NCI-H1417 treated with DMSO at 0.1 percent for 48 hours (cell line): ENCODE data around the gene FBRSL1.

Experiments
- DNase-seq: peaks from one replicate; lab custom pipeline; 2025; lab: John Stamatoyannopoulos, UW

Gene FBRSL1

DNA sequence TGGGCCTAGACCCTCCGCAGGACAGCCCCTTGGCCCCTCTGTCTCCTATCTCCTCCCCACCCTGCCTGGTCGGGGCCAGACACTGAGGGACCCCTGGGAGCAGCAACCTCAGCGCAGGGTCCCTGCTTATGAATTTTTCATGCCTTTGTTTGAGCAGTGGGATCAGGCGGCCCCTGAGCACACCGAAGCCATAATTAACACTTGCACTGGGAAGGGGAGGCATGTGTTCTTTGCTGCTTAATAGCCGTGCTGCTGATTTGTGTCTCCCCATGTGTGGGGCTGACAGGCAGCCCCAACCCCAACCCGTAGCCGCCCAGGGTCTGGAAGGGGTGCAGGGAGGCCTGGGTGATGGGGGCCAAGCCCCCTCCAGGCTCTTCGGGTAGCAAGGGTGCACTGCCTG is 52.7 kb downstream of the FBRSL1 start:
- no peak for DNase-seq

DNA sequence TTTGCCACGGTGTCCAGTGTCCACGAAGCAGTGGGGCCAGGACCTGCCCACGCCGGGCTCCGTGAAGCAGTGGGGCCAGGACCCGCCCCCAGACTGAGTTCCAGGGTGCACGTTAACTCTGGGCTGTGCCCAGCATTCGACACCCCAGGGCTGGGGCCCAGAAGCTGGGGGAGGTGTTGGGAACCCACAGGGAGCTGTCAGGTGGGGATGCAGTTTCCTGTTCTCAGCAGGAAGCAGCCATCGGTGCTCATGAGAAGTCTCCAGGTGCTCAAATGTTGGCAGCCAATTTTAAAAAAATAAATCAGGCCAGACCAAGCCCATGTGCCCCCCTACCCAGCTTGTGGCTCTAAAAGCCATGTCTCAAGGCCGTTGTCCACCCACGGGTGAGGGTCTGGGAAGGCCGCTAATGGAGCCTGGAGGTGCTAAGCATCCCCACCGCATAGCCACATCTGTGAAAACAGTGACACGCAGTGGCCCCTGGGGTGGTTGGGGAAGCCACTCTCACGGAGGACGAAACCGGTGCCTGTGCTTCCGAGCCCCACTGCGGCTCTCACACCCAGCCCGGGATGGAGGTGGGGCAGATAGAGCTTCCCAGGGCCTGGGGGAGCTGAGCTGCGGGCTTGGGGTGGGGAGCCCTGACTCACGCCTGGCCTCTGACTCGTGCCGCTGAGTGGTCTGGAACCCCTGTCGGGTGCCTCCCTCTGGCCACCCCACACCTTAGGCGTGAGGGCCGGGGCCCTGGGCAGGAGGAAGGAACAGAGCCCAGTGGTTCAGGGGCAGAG is 53.5 kb downstream of the FBRSL1 start:
- DNase-seq: no peak

DNA sequence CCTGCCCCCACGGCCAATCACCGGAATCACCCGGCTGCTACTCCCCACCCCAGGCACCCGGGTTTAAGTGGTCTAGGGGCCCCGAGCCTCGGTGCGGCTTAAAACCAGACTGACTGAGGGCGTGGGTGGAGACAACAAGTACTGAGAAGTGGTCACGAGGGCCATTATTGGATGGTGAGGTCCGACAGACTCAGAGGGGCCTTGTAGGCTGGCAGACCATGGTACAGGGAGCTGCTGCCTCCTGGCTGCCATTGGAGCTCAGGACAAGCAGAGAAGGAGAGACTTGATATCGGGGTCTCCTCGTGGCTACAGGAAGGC is 54.1 kb downstream of the FBRSL1 start:
- DNase-seq: no peak

DNA sequence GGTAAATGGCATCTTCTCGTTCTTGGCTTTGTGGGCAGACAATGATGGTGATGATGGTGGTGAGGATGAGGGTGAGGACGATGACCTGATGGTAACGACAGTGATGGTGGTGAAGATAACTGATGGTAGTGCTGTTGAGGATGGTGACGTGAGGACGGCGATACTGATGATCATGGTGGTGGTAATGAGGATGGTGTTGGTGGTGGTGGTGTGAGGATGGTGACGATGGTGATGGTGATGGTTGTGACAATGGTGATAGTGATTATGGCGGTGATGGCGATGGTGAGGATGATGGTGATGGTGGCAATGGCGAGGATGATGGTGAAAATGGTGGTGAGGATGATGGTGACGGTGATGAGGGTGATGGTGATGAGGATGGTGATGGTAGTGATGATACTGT is 54.5 kb downstream of the FBRSL1 start:
- DNase-seq: no peak

DNA sequence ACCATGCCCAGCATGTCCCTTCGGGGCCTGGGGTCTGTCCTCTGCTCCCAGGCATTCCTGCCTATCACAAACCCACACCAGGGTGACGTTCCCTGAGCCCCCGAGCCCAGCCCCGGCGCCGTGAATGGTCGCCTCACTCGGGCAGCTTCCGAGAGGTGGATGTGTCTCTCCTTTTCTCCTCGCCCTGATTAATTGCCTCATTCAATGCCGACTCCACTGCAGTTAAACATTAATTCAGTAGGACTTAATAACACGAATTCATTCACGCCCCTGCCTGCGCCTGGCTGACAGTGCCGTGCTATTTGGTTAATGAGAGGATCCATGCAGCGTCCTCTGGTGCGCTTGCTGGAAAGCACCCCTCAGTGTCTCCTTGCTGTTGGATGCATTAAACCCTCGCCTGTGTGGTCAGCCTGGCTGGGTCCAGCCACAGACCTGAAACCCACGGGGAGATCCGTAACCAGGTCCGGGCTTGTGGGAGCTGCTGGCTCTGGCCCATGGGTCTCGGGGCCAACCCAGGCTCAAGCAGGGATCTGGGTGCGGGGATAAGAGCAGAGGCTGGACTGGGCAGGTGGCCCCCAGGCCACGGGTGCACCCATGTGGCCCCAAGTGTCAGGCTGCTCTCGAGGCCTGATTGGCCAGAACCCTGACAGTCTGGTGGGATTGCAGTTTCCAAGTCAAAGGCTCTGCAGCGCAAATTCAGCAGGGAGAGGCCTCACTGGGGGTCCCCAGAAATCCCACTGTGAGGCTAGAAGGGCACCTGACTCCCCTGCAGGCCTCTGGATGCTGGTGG is 55.4 kb downstream of the FBRSL1 start:
- no peak for DNase-seq

DNA sequence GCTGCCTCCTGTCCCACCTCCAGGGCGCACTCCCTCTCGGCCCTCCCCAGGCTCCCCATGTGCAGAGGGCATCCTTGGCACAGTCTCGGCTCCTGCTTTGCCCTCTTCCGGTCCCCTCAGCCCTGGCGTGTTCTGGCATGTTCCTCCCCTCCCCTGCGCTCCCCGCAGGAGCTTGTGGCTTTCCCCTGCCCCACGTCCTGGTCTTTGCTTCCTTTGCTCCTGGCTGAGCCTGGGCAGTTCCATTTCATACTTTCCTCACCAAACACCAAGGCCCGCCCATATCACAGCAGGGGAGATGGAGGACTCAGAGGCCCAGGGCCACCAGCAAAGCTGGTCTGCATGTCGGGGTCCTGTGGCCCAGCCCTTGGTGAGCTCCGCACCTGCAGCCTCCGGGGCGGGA is 56.0 kb downstream of the FBRSL1 start:
- no peak for DNase-seq

DNA sequence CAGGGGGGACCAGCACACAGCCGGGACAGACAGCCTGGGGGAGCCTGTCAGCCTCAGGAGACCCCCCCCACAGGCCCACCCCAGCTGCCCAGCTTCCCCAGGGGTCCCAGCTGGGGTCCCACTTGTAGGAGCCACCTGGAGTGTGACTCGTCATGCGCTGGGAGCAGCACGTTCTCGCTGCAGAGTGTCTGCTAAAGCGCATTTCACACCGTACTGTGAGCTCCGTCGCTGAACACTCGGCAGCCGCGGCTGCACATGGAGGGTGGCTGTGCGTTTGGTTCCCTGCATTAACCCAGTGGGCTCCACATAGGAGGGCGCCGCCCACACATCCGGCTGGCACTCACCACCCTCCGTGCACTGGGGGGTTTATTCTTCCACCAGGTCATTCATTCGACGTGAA is 56.7 kb downstream of the FBRSL1 start:
- no peak for DNase-seq

DNA sequence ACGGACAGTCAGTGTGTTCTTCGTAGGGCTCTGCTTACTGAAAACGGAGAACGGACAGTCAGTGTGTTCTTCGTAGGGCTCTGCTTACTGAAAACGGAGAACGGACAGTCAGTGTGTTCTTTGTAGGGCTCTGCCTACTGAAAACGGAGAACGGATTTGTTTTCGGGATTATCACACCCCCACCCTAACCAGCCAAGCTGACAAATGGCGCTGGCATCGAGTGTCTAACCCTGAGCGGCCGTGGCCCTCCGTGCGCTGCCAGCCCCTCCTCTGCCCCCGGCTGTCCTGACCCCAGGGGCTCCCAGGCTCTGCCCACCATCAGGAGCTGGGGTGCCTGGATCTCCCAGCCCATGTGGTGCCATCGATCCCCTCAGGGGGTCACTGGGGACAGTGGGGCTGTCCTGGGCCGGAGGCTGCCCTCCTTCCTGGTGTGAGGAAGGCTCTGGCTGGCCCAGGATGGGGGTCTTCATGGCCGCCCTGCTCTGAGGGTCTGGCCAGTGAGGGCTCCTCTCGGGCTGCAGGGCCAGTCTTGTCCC is 57.3 kb downstream of the FBRSL1 start:
- no peak for DNase-seq

DNA sequence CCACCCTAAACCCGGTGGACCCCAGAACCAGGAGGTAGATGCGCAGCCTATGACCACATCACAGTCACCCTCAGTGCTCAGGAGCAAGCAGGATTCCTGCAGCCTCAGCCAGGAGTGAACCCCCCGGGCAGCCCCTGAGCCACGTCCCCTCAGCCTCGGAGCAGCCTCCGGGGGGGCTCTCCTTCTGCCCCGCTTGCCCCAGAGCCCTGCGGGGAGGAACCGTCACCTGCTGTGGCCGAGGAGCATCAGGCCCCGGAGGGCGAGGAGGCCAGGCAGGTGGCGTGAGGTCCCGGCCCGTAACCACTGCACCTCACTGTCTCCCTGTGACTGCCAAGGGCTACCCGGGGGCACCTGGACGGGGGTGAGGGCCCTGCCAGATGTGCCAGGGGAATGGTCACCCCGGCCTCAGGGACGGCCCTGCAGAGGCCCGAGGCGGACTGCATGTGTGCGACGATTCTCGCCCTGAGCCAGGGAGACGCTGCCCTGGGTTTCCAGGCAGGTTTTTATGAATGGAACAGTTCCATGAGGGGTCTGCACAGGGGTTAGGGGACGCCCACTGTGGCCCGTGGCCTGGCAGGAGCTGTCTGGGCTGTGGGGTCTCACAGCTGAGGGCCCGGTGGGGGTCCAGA is 58.6 kb downstream of the FBRSL1 start:
- DNase-seq: no peak

DNA sequence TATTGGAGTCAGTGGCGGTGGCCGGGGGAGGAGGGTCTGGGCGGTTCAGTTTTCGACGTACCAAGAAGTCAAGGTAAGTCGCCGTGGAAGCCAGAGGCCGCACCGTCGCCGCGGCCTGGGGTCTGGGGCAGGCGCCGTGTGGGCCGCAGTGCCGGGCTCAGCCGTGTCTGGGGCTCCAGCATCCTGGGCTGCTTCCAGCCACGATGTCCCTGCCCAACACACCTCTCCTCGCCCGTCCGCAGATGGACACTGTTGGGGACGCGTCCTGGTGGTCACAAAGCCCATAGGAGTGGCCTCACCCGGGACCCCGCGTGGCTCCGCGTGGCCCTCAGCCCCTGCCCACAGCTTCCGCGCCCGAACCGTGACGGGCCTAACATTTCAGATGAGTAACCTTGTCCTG is 59.1 kb downstream of the FBRSL1 start:
- no peak for DNase-seq

DNA sequence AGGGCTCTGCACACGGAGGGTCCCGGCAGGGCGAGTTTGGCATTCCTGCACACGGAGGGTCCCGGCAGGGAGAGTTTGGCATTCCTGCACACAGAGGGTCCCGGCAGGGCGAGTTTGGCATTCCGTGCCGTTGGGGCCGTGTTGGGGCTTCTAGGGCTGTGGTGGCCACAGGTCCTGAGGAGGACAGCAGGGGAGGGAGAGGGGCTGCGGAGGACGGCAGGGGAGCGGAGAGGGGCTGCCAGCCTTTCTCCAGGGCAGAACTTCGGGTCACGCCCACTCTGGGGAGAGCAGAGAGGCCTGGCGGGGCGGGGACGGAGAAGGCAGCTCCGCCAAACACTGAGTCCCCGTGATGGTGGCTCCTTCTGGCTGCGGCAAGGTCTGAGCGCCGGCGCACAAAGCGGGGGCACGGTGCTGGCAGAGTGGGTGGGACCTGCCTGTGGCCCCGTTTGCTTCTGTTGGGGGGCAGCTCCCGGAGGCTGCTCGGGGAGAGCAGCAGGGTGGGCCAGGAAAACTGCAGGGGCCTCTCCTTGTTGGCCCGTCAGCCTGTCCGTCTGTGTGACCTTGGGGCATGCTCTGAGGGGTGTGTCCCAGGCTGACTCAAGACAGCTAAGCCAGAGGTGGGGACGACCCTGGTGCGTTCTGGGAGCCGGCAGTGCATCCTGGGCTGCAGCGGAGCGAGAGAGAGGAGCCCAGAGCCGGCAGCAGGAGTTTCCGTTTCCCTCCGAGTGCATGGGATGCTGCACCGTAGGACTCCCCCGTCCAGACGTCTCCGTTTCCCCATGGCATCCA is 60.3 kb downstream of the FBRSL1 start:
- no peak for DNase-seq

DNA sequence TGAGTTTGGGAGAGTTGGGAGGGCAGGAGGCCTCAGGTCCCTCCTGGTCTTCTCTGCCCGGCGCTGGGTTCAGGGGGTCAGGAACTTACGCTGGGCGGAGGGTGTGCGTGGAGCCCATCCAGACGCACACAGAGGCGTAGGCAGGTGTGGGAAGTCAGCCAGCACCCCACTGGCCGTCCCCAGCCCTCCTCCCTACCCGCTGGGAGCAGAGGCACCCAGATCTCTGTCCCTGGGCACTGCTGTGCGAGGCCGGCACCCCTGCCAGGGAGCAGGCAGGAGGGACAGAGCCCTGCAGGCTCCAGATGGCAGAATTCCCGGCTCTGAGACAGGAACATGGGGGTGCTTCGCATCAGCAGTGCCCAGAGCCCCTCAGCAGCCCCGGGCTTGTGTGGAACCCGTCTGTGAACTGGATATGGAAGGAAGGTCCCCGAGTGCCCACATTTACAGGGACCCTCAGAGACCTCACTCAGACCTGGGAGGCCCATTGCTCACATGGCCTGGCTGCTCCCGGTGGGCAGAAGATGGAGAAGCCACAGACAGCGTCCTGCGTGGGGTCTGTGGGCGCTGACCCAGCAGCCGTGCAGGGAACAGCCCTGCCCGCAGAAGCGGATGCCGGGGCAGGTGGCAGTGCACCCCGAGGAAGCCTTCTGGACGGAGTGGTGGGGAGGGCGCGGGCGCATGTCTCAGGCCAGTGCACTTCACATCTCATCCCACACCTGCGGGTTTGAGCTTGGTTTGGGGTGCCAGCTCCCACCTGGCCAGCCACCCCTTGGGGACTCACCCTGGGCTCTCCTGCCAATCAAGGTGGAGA is 61.1 kb downstream of the FBRSL1 start:
- no peak for DNase-seq

DNA sequence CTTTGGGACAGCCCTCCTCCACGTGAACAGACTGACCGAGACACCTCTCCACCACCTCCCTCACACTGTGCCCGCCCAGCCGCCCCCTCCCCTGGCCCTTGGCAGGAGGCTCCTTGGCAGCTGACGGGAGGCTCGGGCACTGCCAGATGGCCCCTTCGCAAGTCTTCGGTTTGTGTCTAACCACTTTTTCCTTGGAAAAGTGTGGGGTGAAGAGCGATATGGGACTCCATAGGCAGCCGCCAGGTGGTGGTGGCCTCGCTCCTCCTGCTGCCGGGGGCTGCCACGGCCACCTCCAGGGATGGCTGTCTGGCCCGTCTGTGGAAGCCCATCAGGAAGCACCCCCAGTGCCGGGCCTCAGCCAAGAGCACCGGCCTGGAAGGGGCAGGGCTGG is 61.7 kb downstream of the FBRSL1 start:
- DNase-seq: no peak

DNA sequence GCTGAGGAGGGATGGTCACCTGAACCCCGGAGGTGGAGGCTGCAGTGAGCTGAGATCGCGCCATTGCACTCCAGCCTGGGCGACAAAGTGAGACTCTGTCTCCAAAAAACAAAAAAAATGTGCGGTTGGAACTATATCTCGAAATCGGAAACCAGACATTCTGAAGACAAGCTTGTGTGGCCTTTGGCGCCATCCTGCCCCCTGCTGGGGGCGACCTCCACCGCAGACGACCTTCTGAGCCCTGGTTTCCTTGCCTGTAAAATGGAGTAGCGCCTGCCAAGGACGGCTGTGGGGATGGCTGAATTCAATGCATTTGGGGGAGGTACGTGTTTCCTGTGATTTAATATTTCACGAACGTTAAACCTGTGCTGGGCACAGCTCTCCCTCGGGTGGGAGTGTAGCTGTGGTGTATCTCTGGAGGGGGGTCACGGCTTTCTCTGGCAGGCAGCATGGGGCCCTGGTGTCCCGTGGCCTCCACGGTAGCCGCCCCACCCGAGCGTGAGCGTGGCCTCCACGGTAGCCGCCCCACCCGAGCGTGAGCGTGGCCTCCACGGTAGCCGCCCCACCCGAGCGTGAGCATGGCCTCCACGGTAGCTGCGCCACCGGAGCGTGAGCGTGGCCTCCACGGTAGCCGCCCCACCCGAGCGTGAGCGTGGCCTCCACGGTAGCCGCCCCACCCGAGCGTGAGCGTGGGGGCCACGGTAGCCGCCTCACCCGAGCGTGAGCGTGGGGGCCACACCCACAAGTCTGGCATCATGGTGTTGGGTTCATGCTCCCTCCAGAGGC is 65.1 kb downstream of the FBRSL1 start:
- DNase-seq: no peak

DNA sequence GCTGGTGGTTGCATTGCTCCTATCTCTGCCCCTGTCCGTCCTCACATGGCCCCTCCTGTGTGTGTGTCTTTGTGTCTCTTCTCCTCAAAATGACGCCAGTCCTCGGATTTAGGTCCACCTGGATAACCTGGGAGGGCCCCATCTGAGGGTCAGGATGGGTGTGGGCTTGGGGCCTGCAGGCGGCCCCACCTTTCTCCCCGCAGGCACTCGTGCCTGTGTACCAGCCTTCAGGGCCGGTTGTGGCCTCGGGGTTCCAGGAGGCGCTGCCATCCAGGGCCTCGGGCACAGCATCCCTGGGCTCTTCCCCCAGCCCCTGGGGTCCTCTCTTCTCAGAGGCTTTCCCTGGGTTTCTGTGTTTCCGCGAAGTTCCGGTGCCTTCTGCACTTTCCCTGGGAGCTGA is 65.7 kb downstream of the FBRSL1 start:
- no peak for DNase-seq

DNA sequence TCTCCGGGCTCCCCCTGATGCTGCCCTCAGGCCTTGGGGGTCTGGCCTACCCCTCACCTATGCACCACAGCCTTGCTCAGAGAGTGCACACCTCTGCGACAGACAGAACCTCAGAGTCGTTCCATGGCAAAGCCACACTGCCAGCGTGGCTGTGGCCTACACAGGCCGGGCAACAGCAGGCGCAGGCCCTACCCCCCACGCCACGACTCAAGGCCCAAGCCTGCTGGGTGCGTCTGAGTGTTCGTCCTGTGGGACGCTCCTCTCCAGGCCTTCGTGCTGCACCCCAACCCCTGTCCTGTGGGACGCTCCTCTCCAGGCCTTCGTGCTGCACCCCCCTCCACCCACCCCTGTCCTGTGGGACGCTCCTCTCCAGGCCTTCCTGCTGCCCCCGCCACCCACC is 66.3 kb downstream of the FBRSL1 start:
- DNase-seq: no peak

DNA sequence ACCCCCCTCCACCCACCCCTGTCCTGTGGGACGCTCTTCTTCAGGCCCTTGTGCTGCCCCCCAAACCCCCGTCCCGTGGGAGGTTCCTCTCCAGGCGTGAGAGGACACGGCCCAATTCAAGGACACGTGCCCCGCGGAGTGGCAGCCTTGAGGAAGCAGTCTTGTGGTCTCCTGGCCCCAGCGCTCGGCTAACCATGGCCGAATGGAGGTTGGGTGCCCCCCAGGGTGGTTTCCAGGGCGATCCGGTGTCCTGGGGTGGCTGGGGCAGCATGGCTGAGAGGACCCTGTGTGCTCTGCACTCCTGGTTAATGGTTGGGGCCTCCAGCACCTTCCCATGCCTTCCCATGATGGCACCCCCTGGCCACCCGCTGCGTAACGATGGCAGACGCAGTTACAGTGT is 66.8 kb downstream of the FBRSL1 start:
- no peak for DNase-seq

DNA sequence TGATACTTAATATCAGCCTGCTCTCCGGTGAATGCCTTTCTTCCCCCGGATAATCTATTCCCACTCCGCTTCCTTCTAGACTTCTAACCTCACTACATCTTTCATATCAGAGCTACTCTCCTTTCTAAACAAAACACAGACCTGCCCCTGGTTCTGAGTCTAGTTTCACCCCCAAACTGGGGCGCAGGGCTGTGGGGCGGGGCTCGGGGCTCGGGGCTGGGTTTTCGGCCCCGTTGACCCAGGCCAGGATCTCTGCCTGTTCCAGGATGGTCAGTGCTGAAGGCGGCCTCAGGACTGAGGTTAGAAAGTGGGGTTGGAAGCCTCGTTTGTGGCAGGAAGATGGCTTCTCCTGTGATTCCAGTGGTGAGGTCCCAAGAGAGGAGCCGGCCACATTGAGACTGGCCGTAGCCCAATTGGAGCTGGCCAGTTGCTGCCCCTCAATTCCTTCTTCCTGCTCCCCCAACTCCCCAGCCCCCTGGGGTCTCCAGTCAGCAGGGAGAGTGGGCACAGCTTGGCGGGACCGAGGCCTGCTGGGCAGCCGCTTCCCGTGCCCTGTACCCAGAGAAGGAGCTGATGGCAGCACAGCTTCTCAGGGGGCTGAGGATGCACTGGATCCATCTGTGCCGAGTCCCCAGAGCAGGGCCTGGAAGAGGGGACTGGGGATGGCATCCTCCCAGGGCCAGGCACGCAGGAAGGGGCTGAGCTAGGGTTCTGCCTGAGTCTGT is 67.5 kb downstream of the FBRSL1 start:
- DNase-seq: no peak

DNA sequence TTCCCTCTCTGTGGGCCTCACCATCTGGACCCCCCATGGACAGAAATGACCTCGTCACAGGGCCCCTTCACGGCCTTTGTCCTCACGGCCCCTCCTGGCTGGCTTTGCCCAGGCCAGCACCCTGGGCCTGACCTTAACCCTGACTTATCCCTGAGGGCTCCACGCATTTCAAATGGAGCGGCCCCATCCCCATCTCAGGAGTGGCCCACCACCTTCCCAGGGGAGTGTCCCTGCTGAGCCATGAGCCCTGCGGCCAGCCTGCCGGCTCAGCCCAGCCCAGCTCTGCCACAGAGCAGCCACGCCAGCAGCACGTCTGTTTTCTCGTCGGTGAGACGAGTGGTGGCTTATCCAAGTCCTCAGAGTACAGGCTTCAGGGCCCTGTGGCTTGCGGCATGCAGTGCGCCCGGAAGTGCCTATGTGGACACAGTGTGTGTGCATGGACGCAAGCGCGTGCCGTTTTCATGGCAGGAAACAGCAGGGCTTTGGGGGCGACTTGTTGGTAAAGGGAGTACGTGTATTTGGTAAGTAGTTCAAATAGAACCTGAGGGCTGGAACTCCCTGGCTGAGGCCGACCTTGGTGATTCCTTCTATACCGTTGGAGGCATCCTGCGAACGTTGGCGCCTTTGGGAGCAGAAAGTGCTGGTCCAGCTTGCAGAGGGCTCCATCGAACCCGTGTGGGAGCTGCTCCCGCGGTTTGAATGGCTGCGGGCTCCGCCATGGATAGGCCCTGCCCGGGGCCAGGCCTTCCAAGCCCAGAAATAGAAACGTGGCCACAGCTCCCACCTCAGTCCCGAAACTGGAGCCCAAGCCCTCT is 68.3 kb downstream of the FBRSL1 start:
- DNase-seq: no peak
